Thymus (tissue), 11 donors: ENCODE measurements around the gene WDR45B. TPM values are rescaled to one million over a fixed set of nuclear protein-coding genes. Genes with fewer than 3 reads are reported as not detected.

Source experiments
- DNase-seq, 9 donors: peaks; one replicate each; pipeline ENCODE4 v3.0.0-alpha.2; 2013; ENCODE audit warnings: low spot score in 9 of 9, low read depth in 6 of 9, missing footprints in 1 of 9
- H3K27ac ChIP-seq, 2 donors: one replicate each; pipeline ENCODE4 v1.5.1; 2013; ENCODE audit warnings: control low read depth in 1 of 2, low read depth in 1 of 2, low read length in 1 of 2, mild to moderate bottlenecking in 1 of 2, moderate library complexity in 1 of 2
- H3K27me3 ChIP-seq, 2 donors: one replicate each; pipeline ENCODE4 v1.5.1; 2013; ENCODE audit warnings: low read length in 1 of 2; ENCODE audit not compliant: control insufficient read depth in 2 of 2, insufficient read depth in 1 of 2
- H3K36me3 ChIP-seq, 2 donors: one replicate each; pipeline ENCODE4 v1.5.1; 2013; ENCODE audit warnings: low read length in 1 of 2, mild to moderate bottlenecking in 1 of 2, moderate library complexity in 1 of 2; ENCODE audit not compliant: control insufficient read depth in 2 of 2, insufficient read depth in 2 of 2
- H3K4me1 ChIP-seq, 2 donors: one replicate each; pipeline ENCODE4 v1.5.1; 2013; ENCODE audit warnings: low read length in 2 of 2; ENCODE audit not compliant: control insufficient read depth in 2 of 2, insufficient read depth in 2 of 2
- H3K4me3 ChIP-seq, 2 donors: one replicate each; pipeline ENCODE4 v1.5.1; 2013; ENCODE audit warnings: low read length in 2 of 2, control low read depth in 1 of 2, mild to moderate bottlenecking in 1 of 2
- H3K9me3 ChIP-seq, 2 donors: one replicate each; pipeline ENCODE4 v1.5.1; 2013; ENCODE audit warnings: low read length in 1 of 2, mild to moderate bottlenecking in 1 of 2; ENCODE audit not compliant: control insufficient read depth in 2 of 2, insufficient read depth in 1 of 2
- WGBS: extraction: QIAGEN DNeasy Blood & Tissue Kit; methylation state at CpG from one replicate; pipeline ENCODE4 v1.1.7; 2013; 5-methylcytosine and 5-hydroxymethylcytosine counted together
- polyA plus RNA-seq: library from polyadenylated mRNA; stranded (reverse); fragments of 200-250 nt; gene quantifications from one replicate; pipeline ENCODE4 v1.2.3, GENCODE V29; 2013
- total RNA-seq: library from RNA; stranded (reverse); fragments of 120-200 nt; gene quantifications from one replicate; pipeline ENCODE4 v1.2.4, GENCODE V29; 2013
- donor health status: healthy.

Gene WDR45B
- total and polyA plus RNA-seq, 2 donors, result 33.0 to 67.0 TPM

- H3K27me3 ChIP-seq, result no peaks in the 10 kb centered on the region
- peaks cover 62 to 66% of the 10 kb centered on the region in 2 donors for H3K36me3 ChIP-seq
- WGBS, result 97% methylated on average over 8 of the region's 8 CpGs
- no peak overlapping the region for H3K27ac ChIP-seq
- H3K4me3 ChIP-seq, result no peak overlapping the region
- no peaks in the 10 kb centered on the region for H3K9me3 ChIP-seq
- H3K4me1 ChIP-seq, result no peaks in the 10 kb centered on the region
- no peak for DNase-seq
Measured at GRCh38 chr17:82629748-82630147, 18.5 kb downstream of the WDR45B start.

DNA sequence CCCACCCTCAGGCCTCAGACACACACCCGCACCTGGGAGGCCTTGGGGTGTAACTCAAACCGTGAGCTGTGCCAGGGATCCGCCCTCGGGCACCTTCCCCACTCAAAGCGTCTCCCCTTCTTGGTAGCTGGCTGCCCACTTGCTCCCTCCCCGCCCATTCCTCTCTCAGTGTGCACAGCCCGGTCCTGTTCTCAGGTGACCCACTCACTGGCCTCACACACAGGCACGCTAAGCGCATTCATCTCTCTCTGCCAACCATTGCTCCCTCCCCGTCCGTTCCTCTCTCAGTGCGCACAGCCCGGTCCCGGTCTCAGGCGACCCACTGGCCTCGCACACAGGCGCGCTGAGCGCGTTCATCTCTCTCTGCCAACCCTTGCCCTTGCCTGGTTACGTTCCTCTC lies 20.8 kb downstream of the WDR45B start:
- H3K36me3 ChIP-seq, result peaks cover 62% of the 10 kb centered on the region in 2 donors
- no peak overlapping the region for H3K27ac ChIP-seq
- H3K9me3 ChIP-seq, result no peaks in the 10 kb centered on the region
- no peak for DNase-seq
- no peaks in the 10 kb centered on the region for H3K27me3 ChIP-seq
- 97% methylated on average over 21 of the region's 21 CpGs for WGBS
- H3K4me1 ChIP-seq, result no peaks in the 10 kb centered on the region
- no peak overlapping the region for H3K4me3 ChIP-seq

GRCh38 chr17:82623707-82624106 lies 24.5 kb downstream of the WDR45B start:
- Histone ChIP-seq H3K9me3 (no peaks in the 10 kb centered on the region), H3K27me3 (no peaks in the 10 kb centered on the region), H3K36me3 (peaks cover 70 to 72% of the 10 kb centered on the region in 2 donors), H3K4me3 (no peak overlapping the region), H3K4me1 (no peaks in the 10 kb centered on the region), H3K27ac (no peak overlapping the region)
- WGBS, result 95% methylated on average over 15 of the region's 15 CpGs
- DNase-seq, result no peak

DNA sequence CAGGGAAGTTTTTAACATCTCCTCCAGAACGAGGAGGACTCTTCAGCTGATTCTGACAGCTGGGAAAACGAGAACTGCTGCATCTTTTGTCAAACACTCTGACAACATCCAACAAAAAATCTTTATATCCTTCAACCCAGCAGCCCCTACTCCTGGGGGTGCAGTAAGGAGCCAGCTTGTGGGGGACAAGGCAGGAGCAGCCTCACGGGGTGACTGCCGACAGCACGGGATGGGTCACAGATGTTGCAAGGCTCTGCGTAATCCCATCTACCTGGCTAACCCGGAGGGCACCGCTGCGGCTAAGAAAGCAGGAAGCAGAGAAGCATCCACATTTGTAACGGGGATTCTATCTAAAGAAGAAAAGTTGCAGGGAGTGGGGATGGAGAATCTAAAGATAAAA lies 28.6 kb downstream of the WDR45B start:
- Histone ChIP-seq H3K9me3 (peaks cover 0 to 5% of the 10 kb centered on the region in 2 donors), H3K27me3 (no peaks in the 10 kb centered on the region), H3K36me3 (peaks cover 76 to 81% of the 10 kb centered on the region in 2 donors), H3K4me1 (no peaks in the 10 kb centered on the region), H3K4me3 (no peak overlapping the region), H3K27ac (no peak overlapping the region)
- DNase-seq, result no peak
- WGBS, result 88% methylated on average over 10 of the region's 10 CpGs

- WGBS, result 99% methylated on average over 7 of the region's 7 CpGs
- Histone ChIP-seq H3K27ac (no peak overlapping the region), H3K4me3 (no peak overlapping the region), H3K9me3 (peaks cover 0 to 5% of the 10 kb centered on the region in 2 donors), H3K36me3 (peaks cover 75 to 81% of the 10 kb centered on the region in 2 donors), H3K27me3 (no peaks in the 10 kb centered on the region), H3K4me1 (no peaks in the 10 kb centered on the region)
- no peak for DNase-seq
Measured at GRCh38 chr17:82619211-82619610, 29.0 kb downstream of the WDR45B start.

GRCh38 chr17:82616021-82616711 lies 32.1 kb downstream of the WDR45B start:
- H3K9me3 ChIP-seq, result peaks cover 0 to 5% of the 10 kb centered on the region in 2 donors
- WGBS, result 95% methylated on average over 22 of the region's 22 CpGs
- DNase-seq, result no peak

DNA sequence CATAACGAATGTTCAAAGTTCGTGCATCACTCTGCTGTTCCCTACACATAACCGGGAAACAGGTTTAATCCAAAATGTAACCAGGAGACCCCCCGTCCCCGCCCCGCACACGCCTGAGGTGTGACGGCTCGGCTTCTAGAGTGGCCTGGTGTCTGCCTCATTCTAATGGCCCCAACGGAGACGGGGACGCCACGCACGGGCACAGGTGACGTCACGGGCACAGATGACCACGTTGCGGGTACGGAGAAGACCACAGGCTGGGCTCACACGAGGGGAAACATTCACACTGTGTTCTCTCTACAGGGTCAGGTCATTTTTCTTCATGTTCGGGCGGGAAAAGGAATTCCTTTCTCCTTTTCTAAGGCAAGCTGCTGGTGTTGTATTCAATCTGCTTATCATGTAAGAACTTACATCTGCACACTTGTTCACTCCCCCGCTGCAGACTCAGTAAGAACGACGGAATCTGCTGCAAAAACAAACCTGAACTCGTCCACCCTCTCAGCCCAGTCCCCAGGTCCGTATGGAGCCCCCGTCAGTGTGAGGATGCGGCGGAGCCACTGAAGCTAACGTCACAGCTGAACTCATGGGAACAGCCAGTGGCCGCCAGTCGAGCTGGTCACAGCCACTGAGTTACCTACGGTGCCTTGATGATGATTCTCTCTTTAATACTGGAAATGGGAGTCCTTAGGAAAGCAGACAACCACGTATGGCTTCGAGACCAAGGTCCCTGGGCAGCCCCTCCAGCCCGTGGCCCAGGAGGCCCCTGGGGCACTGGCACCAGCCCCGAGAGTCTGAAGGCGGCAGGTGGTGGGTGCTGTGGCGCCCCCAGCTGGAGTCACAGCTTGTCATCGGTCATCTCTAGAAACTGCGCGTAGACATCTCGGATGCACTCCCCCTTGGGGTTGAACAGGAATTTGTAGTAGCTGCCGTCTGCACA lies 32.9 kb downstream of the WDR45B start:
- WGBS, result 96% methylated on average over 45 of the region's 45 CpGs
- H3K4me3 ChIP-seq, result no peak overlapping the region
- DNase-seq, result no peak
- H3K27me3 ChIP-seq, result no peaks in the 10 kb centered on the region
- H3K9me3 ChIP-seq, result peaks cover 0 to 5% of the 10 kb centered on the region in 2 donors
- H3K27ac ChIP-seq, result no peak overlapping the region
- peaks cover 0 to 3% of the 10 kb centered on the region in 2 donors for H3K4me1 ChIP-seq
- H3K36me3 ChIP-seq, result peaks cover 61 to 66% of the 10 kb centered on the region in 2 donors

More at GRCh38 chr17:82616021-82616711, 32.1 kb downstream of the WDR45B start:
- no peaks in the 10 kb centered on the region for H3K27me3 ChIP-seq
- H3K27ac ChIP-seq, result no peak overlapping the region
- H3K4me3 ChIP-seq, result no peak overlapping the region
- H3K4me1 ChIP-seq, result peaks cover 0 to 3% of the 10 kb centered on the region in 2 donors
- peaks cover 69 to 73% of the 10 kb centered on the region in 2 donors for H3K36me3 ChIP-seq

DNA sequence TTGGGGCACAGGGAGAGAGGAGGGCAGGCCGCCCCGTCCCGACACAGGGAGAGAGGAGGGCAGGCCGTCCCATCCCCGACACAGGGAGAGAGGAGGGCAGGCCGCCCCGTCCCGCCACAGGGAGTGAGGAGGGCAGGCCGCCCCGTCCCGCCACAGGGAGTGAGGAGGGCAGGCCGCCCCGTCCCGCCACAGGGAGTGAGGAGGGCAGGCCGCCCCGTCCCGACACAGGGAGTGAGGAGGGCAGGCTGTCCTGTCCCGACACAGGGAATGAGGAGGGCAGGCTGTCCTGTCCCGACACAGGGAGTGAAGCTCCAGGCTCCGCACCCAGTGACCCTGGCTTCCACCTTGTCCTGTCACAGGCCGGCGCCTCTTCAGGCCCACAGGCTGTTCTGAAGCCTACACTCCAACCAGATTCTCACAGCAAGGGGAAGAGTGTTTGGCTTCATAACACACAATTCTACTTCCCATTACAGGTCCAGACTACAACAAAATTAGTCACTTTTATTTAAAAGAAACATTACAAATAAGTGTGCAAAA lies 34.1 kb downstream of the WDR45B start:
- Histone ChIP-seq H3K4me1 (peaks cover 0 to 3% of the 10 kb centered on the region in 2 donors), H3K27ac (no peak overlapping the region), H3K27me3 (no peaks in the 10 kb centered on the region), H3K36me3 (peaks cover 53 to 57% of the 10 kb centered on the region in 2 donors), H3K4me3 (no peak overlapping the region), H3K9me3 (peaks cover 0 to 5% of the 10 kb centered on the region in 2 donors)
- no peak for DNase-seq
- 94% methylated on average over 15 of the region's 22 CpGs for WGBS
